Hematopoietic multipotent progenitor cell treated with erythropoietin and hydrocortisone succinate and interleukin-3 and kit ligand, for 6 days (in vitro differentiated cells): ENCODE data around the gene NDST1.

ENCODE experiments used
- DNase-seq: peaks from one replicate; pipeline ENCODE4 v3.0.0-alpha.2; 2015

The NDST1 gene

DNA sequence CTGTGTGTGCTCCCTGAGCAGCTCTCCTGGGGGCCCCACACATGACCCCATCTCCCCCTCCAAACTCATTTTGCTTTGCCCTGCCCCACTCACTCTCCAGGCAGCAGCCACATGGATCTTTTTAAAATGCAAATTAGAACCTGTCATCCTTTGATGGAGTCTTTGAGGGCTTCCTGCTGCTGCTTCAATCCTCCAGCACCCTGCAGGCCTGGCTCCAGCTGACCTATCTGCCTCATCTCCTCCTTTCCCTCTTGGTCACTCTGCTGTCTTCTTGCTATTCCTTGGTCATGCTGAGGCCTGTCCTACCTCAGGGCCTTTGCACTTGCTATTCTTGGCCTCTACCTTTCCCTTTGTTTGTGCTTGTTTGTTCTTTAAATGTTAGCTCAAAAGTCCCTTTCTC lies 17.9 kb downstream of the NDST1 start:
- no peak for DNase-seq

DNA sequence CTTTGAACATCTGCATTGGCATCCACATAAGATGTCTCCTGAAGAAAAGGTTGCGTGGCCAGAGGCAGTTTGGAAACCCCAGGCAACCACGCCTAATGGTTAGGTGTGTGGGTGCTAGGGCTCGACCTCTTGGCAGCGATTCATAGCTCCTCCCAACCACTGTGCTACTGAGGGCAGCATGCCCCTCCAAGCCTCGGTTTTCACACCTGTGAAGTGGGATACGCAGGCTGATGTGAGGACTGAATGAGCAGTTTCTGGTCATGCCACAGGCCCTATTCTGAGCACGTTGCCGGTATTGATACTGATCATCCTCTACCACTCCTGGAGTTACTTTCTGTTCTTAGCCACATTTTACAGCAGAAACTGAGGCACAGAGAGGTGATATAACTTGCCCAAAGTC lies 19.1 kb downstream of the NDST1 start:
- DNase-seq, result no peak

DNA sequence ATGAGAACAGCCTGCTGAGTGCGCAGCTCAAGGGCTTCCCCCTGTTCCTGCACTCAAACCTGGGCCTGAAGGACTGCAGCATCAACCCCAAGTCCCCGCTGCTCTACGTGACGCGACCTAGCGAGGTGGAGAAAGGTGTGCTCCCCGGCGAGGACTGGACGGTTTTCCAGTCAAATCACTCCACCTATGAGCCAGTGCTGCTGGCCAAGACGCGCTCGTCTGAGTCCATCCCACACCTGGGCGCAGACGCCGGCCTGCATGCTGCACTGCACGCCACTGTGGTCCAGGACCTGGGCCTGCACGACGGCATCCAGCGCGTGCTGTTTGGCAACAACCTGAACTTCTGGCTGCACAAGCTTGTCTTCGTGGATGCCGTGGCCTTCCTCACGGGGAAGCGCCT lies 19.9 kb downstream of the NDST1 start:
- DNase-seq, result no peak

DNA sequence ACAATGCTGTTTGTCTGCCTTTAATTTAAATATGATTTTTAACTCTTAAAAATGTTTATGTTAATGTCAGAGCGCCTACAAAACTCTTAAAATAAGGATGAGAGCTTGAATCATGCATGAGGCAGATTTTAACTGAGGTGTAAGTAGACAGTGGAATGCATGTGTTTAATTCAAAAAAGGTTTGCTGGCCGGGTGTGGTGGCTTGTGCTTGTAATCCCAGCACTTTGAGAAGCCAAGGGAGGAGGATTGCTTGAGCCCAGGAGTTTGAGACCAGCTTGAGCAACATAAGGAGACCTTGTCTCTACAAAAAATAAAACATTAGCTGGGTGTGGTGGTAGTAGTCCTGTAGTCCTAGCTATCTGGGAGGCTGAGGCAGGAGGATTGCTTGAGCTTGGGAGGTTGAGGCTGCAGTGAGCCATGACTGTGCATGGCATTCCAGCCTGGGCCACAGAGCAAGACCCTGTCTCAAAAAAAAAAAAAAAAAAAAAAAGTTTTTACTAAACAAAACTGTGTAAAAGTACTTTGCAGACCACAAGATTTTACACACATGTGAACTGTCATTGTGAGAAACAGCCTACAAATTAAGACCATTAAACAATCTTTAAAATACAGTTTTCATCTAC lies 21.1 kb downstream of the NDST1 start:
- no peak for DNase-seq

GRCh38 chr5:150529555-150529954 lies 21.6 kb downstream of the NDST1 start:
- no peak for DNase-seq

GRCh38 chr5:150530423-150530822 lies 22.5 kb downstream of the NDST1 start:
- no peak for DNase-seq

DNA sequence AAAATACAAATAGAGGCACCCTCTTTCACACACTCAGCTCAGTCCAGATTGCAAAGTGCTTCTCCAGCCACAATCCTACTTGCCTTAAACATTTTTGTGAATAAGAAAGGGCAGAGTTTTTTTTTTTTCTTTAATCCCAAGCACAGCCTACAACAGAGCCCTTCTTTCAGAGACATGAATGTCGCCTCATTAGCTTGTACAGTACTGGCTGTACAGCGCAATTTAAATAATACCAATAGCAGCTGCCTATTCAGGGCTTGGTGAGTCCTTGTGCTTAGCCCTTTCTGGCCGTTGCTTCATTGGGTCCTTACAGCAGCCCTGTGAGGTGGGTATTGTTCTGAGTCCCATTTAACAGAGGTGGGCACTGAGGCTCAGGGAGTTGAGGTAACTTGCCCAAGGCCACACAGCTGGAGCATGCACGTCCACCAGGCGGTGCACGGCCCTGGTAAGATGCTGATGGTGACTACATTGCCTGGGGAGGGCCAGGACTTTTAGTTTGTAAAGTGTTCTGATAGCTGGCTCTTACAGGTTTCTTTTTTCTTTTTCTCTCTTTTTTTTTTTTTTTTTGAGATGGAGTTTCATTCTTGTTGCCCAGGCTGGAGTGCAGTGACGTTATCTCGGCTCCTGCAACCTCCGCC lies 23.1 kb downstream of the NDST1 start:
- no peak for DNase-seq

DNA sequence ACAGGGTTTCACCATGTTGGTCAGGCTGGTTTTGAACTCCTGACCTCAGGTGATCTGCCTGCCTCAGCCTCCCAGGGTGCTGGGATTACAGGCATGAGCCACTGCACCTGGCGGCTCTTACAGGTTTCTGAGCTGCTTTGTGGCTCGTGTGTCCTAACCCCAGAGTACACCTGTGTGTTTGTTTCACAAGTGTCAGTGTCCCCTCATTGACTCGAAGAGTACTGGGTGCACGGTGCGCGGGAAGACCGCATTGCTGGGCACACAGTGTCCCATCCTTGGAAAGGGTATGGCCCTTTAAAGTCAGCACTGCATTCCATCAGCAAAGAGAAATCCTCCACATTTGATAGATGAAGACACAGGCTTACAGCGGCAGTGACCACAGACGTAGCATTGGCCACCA lies 23.8 kb downstream of the NDST1 start:
- no peak for DNase-seq

DNA sequence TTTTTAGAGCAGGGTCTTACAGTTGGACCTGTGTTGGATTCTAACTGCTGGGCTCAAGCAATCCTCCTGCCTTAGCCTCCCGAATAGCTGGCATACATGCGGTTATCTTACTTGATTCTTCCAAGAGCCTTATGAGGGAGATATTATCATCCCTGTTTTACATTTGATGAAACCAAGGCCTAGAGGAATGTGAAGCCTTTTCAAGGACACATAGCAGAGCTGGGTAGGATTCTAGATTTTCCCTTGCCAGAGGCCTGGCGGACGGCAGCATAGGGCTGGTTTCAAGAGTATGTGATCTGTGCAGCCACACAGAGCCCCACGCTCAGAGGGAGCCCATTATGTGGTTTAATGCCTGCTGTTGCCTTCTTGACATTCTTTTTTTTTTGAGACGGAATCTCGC lies 24.2 kb downstream of the NDST1 start:
- DNase-seq, result no peak

GRCh38 chr5:150532996-150533395 lies 25.1 kb downstream of the NDST1 start:
- DNase-seq, result no peak

GRCh38 chr5:150534811-150535210 lies 26.9 kb downstream of the NDST1 start:
- DNase-seq, result no peak

DNA sequence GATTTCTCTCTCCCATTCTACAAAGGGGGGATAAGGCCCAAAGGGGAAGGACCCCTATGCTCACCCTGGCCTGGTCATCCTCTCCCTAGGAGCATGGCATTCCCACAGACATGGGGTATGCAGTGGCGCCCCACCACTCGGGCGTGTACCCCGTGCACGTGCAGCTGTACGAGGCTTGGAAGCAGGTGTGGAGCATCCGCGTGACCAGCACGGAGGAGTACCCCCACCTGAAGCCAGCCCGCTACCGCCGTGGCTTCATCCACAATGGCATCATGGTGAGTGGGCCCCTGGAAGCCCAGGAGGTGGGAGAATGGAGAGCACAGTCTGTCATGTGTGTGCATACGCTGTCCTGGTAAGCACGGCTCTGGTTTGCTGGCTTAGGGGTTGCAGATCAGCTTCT lies 27.7 kb downstream of the NDST1 start:
- no peak for DNase-seq

GRCh38 chr5:150538007-150538917 lies 30.3 kb downstream of the NDST1 start:
- DNase-seq, result peak; percentile 76

- DNase-seq, result no peak
These were observed 31.3 kb downstream of the NDST1 start for GRCh38 chr5:150539206-150539605.

DNA sequence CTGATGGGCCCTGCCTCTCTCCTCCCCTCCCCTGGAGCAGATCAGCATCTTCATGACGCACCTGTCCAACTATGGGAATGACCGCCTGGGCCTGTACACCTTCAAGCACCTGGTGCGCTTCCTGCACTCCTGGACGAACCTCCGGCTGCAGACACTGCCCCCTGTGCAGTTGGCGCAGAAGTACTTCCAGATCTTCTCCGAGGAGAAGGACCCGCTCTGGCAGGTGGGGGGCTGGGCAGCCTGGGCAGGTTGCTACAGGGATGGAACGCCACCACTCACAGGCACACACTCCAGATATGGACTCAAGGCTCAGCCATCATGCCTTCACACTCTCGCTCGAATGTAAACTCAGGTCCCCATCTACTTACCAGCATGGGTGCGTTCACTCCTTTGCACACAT lies 32.1 kb downstream of the NDST1 start:
- DNase-seq, result no peak

GRCh38 chr5:150540615-150541396 lies 32.9 kb downstream of the NDST1 start:
- DNase-seq, result peak; percentile 20

- DNase-seq, result no peak
These were observed 33.4 kb downstream of the NDST1 start for GRCh38 chr5:150541397-150541675.

DNA sequence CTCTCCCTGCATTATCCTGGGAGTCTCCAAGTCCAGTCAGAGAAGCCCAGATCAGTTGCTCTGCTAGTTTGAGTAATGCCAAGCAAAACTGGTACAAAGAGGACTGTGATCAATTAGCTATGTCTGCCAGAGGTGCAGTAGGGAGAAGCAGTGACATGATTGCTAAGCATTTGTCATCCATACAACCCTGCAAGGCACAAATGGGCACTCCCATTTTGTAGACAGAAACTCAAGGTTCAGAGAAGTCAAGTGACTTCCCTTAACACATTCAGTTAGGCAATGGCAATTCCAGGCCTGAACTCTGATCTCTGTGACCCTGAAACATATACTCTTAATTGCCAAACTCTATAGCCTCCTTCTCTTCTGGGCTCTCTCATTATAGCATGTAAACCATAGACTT lies 34.0 kb downstream of the NDST1 start:
- DNase-seq, result no peak

DNA sequence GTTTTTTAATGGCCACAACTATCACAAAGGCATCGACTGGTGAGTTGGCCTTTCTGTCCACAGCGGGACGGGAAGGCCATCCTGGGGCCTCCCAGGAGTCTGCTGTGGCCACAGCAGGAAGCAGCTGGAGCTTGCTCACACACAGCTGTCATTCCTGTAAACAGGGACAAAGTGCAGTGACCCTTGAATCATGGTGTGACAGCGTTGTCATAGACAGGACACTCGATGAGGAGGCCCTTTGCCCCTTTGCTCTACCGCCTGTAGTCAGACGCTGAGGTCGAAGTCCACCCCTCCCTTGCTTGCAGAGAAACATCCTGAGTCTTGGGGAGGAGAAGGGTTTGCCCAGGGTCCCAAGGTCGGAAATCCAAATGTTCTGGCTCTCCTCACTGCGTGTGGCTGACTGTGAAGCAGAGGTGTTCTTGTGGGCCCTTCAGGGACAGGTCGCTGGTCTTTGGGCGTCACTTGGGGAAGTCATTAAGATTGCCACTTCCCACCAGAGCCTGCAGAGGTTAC lies 35.1 kb downstream of the NDST1 start:
- no peak for DNase-seq

DNA sequence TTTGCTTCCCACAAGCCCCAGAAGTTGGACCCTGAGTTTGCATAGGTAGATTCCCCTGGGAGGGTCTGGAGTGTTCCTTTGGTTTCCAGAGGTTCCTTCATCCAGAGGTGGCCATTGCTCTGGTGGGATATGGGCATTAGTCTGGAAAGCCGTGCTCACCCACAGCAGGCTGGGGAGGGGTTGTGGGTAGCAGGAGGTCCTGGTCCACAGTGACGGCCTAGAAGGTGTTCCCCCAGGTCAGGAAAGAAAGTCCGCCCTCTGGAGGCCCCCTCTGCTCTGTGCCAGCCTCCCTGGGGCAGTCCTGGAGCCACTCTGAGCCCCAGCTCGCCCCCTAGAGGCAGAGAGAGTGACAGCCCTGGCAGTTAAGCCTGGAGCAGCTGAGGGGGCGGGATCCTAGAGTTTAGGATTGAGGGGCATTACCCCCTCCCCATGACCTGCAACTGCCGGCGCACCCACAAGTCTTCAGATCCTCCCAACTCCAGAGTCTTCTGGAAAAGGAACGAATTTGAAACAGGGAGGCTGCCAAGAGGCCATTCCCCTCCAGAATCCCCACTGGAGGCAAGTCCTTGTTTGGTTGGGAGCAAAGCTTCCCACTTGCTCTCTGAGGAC lies 36.8 kb downstream of the NDST1 start:
- DNase-seq, result peak; percentile 93

- DNase-seq, result no peak
These were observed 37.3 kb downstream of the NDST1 start for GRCh38 chr5:150545246-150545645.

GRCh38 chr5:150548123-150548522 lies 40.2 kb downstream of the NDST1 start:
- DNase-seq, result no peak

- no peak for DNase-seq
These were observed 41.8 kb downstream of the NDST1 start for GRCh38 chr5:150549735-150550134.
